NOMO-1 treated with dmso at 0.1 percent for 144 hours (cell line): Measurements from ENCODE around the gene CPT1C.

Source experiments
- DNase-seq: peaks from one replicate; lab custom pipeline; 2025; ENCODE audit not compliant: unreplicated experiment; lab: John Stamatoyannopoulos, UW

The CPT1C gene

GRCh38 chr19:49681830-49682229 lies 9.1 kb upstream of the CPT1C start:
- DNase-seq: no peak

DNA sequence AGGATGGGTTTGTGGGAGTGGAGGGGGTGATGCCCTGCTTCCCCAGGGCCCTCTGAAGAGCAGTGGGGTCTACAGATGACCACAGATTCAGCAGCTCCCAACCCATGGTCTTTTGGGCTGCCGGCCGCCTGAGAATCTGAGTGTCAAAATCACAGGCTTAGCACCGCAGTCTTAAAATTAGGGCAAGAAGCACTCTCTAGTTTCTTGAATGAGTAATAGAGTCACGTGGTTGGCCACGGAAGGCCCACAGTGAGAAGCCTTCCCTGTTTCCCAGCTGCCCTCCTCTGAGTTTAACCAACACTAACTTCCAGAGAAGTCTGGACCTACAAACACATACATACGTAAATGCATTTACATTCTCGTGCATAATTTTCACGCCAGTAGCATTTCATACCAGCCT lies 8.6 kb upstream of the CPT1C start:
- no peak for DNase-seq

DNA sequence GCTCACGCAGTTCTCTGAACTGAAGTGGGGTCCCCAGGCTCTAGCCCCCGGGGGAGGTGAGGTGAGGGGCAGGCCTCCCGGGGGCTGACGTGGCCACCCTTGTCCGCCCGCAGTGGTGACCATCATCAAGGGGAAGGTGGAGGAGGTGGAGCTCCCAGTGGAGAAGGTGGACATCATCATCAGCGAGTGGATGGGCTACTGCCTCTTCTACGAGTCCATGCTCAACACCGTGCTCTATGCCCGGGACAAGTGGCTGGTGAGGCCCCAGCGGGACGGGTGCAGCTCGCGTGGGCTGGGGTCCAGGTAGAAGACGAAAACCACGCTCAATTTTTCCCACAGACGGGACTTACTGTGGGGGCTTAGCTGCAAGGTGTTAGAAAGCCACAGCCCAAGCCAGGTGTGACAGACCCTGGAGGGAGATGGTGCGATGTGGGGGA lies 7.1 kb upstream of the CPT1C start:
- no peak for DNase-seq

GRCh38 chr19:49684251-49684982 lies 6.5 kb upstream of the CPT1C start:
- DNase-seq: no peak

- DNase-seq: no peak
Measured at GRCh38 chr19:49684983-49685553, 5.8 kb upstream of the CPT1C start.

DNA sequence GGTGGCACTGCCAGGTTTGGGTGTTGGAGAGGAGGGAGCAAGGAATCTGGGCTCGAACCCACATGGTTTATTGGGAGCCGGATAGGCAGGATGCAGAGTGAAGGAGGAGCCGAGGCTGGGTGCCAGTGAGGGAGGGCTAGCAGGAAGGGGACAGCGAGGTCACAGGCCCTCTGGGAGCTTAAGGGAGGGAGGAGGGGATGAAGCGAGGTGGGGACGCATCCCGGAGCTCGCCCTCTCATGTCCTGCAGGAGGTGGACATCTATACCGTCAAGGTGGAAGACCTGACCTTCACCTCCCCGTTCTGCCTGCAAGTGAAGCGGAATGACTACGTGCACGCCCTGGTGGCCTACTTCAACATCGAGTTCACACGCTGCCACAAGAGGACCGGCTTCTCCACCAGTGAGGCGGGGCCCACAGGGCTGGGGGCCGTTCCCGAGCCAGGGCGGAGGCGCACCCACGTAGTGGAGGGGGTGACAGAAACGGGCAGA lies 5.0 kb upstream of the CPT1C start:
- DNase-seq: no peak

DNA sequence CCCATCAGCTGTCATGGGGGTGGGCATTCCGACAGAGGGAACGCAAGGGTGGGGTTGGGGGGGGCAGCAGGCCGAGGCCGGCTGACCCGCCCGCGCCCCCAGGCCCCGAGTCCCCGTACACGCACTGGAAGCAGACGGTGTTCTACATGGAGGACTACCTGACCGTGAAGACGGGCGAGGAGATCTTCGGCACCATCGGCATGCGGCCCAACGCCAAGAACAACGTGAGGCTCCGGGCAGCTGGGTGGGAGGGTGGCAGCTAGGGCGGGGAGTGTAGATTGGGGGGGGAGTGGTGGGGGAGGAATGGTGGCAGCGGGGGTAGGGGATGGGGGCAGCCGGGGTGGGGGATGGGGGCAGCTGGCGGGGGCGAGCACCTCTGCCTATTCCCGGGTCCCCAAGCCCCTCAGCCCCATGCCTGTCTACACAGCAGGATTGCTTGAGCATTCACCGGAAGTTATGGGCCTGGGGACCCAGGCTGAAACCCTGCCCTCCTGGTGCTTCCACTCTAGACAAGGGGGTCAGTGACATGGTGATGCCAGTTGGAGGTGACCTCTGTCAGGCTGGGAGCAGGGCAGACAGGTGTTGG lies 4.3 kb upstream of the CPT1C start:
- no peak for DNase-seq

DNA sequence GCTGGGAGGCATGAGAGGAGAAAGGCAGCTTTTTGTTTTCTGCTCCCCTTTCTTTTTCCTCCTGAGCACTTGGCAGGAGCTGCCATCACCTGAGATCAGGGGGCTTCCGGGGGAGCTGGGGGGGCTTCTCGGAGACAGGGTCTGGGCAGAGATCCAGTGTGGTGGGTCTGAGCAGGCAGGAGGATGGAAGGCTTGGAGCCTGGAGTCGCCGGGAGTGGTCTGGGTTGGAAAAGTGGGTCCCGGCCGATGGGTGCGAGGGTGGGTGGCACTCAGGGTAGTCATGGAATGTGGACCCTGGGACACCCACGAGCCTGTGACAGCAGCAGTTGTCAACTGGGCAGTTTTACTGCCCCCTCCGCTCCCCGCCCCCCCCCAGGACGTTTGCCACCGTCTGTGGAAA lies 3.8 kb upstream of the CPT1C start:
- no peak for DNase-seq

DNA sequence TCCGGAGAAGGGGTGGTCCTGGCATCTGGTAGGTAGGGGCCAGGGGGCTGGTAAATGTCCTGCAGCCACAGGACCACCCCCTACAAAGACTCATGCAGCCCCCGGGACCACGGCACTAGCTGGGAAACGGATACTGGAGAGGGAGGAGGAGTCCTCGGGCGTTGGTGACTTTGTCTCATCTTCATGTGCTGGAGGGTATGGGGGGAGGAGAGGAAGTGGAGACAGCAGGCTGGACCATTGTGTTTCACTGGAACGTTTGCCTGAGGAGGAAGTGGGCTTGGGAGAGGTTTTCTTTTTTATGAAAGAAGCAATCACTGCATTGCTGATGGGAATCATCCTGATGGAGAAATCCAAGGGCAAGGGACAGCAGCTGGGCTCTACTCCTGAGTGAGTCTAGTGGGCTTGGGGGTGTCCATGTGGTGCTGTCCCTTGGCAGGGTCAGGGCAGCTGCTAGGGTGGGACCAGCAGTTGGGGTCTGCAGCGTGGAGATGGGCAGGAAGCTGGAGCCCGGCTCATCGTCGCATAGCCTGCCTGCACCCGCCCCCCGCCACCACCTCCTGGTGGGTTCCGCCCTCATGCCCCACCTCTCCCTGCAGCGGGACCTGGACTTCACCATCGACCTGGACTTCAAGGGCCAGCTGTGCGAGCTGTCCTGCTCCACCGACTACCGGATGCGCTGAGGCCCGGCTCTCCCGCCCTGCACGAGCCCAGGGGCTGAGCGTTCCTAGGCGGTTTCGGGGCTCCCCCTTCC lies 3.2 kb upstream of the CPT1C start:
- no peak for DNase-seq

DNA sequence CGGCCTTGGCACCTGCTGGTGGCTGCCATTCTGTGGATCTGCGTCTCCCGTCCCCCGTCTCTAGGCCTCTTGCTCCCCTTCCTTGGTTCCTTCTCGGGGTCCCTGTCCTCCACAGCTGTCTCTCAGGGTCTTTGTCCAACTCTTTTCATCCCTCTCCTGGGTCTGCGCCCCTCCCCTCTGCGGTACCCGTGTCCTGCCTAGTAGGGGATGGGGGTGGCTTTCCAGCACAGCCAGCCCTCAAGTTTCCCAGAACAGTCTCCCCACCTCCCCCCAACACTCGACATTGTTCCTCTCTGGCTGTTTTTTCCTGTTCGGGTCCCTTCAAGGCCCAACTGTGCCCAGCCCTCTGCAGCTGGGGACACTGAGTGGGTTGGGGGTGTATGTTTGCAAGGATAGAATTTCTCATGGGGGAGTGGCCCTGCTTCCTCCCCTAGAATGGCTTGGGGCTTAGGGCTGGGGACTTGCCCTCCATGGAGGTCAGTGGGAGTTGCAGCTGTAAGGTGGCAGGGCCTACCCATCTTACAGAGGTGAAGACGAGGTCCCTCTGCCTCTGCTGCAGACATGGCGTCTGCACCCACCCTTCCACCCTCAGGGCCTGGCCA lies 2.3 kb upstream of the CPT1C start:
- DNase-seq: no peak

GRCh38 chr19:49689133-49690078 lies 1.5 kb upstream of the CPT1C start, which contains the start of gene ADM5:
Gene ADM5 (plus strand): TSS chr19:49689594. CDS start chr19:49689838, 244 bp downstream.
- no peak for DNase-seq

DNA sequence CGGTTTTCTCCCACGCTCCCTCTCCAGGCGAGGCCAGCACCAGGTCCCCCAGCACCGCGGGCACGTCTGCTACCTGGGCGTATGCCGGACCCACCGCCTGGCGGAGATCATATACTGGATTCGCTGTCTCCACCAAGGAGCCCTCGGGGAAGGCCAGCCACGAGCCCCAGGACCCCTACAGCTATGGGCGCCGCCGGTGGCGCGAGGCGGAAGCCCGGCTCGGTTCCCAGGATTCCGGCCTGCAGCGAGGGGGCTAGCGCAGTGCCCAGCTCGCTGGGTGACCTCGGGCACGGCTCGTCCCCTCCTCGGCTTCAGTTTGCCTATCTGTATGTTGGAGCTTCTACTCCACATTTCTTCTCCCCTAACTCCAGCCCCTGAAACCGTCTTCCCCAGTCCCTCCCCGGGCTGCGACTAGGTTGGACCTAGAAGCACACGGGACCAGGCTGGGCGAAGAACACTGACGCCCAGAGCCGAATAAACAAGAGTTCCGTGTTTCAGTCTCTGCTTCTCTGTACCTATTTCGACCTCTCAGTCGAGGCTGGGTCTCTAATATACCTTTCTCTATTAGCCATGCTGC lies 749 bp upstream of the CPT1C start:
- no peak for DNase-seq

DNA sequence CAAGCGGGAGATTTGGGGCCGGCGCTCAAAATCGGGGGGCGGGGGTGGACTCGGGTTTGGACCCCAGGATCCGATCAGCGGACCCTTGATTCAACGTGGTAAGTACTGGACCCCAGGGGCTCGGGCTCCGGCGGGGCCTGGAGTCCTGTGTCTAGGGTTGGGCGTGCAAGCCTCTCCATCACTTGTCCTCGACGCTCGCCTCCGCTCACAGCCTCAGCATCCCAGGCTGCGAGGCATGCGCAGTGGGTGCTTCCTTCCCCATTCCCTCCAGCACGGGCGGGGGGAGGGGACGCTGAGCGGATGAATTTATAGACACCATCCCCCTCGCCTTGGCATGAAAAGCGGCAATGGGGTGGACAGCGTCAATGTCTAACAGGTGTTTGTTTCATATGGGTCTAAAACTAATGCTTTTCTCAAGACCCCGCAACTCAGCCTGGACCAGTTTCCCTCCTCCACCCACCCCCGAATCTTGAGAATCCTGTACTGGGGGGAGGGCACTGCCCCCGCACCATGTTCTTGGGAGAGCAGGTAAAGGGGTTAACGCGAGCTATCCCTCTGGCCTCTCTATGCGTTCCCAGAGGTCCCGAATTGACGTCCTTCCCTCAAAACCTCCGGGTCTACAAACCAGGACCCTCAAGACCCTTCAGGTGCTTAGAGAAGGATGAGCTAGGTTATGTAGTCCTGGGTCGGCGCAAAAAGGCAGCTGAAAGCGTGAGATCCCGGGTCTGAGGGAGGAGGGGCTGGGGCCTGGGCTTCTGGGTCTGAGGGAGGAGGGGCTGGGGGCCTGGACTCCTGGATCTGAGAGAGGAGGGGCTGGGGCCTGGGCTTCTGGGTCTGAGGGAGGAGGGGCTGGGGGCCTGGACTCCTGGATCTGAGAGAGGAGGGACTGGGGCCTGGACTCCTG lies 579 bp downstream of the CPT1C start:
- no peak for DNase-seq

GRCh38 chr19:49692147-49692506 lies 1.2 kb downstream of the CPT1C start:
- no peak for DNase-seq

- no peak for DNase-seq
Measured at GRCh38 chr19:49696115-49696514, 5.2 kb downstream of the CPT1C start.

DNA sequence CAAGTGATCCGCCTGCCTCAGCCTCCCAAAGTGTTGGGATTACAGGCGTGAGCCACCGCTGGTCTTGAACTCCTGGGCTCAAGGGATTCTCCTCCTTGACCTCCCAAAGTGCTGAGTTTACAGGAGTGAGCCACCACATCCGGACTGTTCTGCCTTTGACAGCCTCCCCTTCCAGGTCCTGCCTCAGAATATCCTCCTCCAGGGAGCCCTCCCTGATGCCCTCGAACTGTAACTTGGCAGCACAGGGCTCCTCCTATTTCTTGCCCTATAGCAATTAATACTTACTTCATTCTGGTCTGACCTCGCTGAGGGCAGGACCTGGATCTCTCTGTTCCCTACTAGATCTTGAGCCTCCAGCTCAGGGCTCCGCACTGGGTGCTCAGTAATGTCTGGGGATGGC lies 5.9 kb downstream of the CPT1C start:
- no peak for DNase-seq

- DNase-seq: no peak
Measured at GRCh38 chr19:49699364-49699763, 8.4 kb downstream of the CPT1C start.

DNA sequence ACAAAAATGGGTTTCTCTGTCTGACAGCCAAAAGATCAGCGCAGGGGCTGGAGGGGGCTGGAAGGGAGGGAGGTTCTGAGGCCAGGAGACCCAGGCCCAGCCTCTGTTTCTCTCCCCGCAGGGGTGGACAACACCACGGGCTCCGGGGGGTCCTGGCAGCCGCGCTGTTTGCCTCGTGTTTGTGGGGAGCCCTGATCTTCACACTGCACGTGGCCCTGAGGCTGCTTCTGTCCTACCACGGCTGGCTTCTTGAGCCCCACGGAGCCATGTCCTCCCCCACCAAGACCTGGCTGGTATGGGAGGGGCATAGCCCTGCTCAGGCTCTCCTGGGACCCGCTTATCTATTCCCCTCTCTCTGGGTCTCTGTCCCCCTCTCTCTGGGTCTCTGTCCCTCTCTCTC lies 9.6 kb downstream of the CPT1C start:
- no peak for DNase-seq

DNA sequence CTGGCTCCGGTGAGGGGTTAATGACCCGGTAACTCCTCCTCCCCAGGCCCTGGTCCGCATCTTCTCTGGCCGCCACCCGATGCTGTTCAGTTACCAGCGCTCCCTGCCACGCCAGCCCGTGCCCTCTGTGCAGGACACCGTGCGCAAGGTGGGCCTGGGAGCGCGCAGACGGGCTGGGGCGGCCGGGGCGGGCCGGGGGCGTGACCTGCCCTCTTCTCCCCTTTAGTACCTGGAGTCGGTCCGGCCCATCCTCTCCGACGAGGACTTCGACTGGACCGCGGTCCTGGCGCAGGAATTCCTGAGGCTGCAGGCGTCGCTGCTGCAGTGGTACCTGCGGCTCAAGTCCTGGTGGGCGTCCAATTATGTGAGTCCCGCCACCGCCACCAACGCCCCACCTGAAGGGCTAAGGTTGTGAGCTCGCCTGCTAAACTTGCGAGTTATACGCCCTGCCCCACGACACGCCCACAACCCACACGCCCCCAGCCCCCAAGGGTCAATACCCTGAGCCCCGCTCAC lies 10.4 kb downstream of the CPT1C start:
- no peak for DNase-seq
